A673 (cell line): ENCODE results near the gene ARSI. TPM values are rescaled to one million over a fixed set of nuclear protein-coding genes. Genes with fewer than 3 reads are reported as not detected.

Experiments
- BruUV-seq: library from RNA; stranded (reverse); fragments of 400-500 nt; replicated peaks from 2 replicates; lab custom pipeline; 2021; lab: Mats Ljungman, UMichigan
- CTCF ChIA-PET: fragments of 300-600 bp; sonication (Branson Sonifier 250); formaldehyde crosslinking; loops from one replicate; lab custom pipeline; 2022; ENCODE audit warnings: antibody characterized with exemption; lab: Charles Lee
- POLR2A ChIA-PET: fragments of 300-600 bp; sonication (Branson Sonifier 250); formaldehyde crosslinking; loops from one replicate; lab custom pipeline; 2022; ENCODE audit warnings: antibody characterized with exemption; ENCODE audit not compliant: low non-redundant PET; lab: Charles Lee
- DNase-seq: peaks from one replicate; pipeline ENCODE4 v3.0.0-alpha.2; 2015; ENCODE audit warnings: low spot score
- H3K27ac ChIP-seq: fragments of 200-600 bp; sonication (generic); 2 replicates; pipeline ENCODE4 v1.5.1; 2016; ENCODE audit warnings: mixed run types, low read depth, mild to moderate bottlenecking, mixed read lengths, antibody characterized with exemption, low read length; ENCODE audit not compliant: poor library complexity, severe bottlenecking
- H3K27me3 ChIP-seq: fragments of 200-600 bp; sonication (generic); replicated peaks from 2 replicates; pipeline ENCODE4 v1.6.1; 2017; ENCODE audit warnings: mixed run types, low read depth, mild to moderate bottlenecking, mixed read lengths, antibody characterized with exemption, low read length; ENCODE audit not compliant: insufficient read depth, poor library complexity
- H3K36me3 ChIP-seq: fragments of 200-600 bp; sonication (generic); 2 replicates; pipeline ENCODE4 v1.6.1; 2016; ENCODE audit warnings: mixed run types, mild to moderate bottlenecking, mixed read lengths, antibody characterized with exemption, low read length; ENCODE audit not compliant: insufficient read depth, poor library complexity, severe bottlenecking
- H3K4me1 ChIP-seq: fragments of 200-600 bp; sonication (generic); 2 replicates; pipeline ENCODE4 v1.6.1; 2017; ENCODE audit warnings: mixed run types, mild to moderate bottlenecking, mixed read lengths, antibody characterized with exemption, low read length; ENCODE audit not compliant: insufficient read depth, poor library complexity, severe bottlenecking
- H3K4me3 ChIP-seq: fragments of 200-600 bp; sonication (generic); 2 replicates; pipeline ENCODE4 v1.5.1; 2016; ENCODE audit warnings: low read depth, mixed run types, mild to moderate bottlenecking, mixed read lengths, low read length; ENCODE audit not compliant: poor library complexity, severe bottlenecking
- H3K9me3 ChIP-seq: fragments of 200-600 bp; sonication (generic); 2 replicates; pipeline ENCODE4 v1.6.1; 2016; ENCODE audit warnings: mixed run types, low read depth, mild to moderate bottlenecking, mixed read lengths, antibody characterized with exemption, low read length; ENCODE audit not compliant: poor library complexity, severe bottlenecking
- CTCF ChIP-seq: fragments of 300-800, 200-600 bp; sonication (generic); conservative IDR thresholded peaks from 2 replicates; pipeline ENCODE4 v1.5.1; 2017; ENCODE audit warnings: low read depth, mild to moderate bottlenecking, antibody characterized with exemption, low read length, moderate library complexity, mixed read lengths
- EZH2 ChIP-seq: fragments of 200-600 bp; sonication (generic); IDR thresholded peaks from 2 replicates; pipeline ENCODE4 v1.6.1; 2017; ENCODE audit warnings: borderline replicate concordance, low read depth, mild to moderate bottlenecking, mixed read lengths, antibody characterized with exemption, low read length; ENCODE audit not compliant: poor library complexity, severe bottlenecking
- intact Hi-C: fragments of 100-400 bp; cut with micrococcal nuclease; formaldehyde crosslinking; loops from one replicate; pipeline ENCODE4 v1.10.0; 2022; ENCODE audit not compliant: unreplicated experiment
- total RNA-seq: library from RNA; stranded (reverse); gene quantifications from 2 replicates; pipeline ENCODE4 v1.2.3, GENCODE V29; 2021

The ARSI gene
- total RNA-seq, 1 experiment from 2014 or later, result 0.30 TPM

- H3K36me3 ChIP-seq, result no peaks in the 10 kb centered on the region
- no TSS peak for BruUV-seq
Observed at GRCh38 chr5:150288361-150288760, 14.3 kb downstream of the ARSI start.

GRCh38 chr5:150286820-150287219 is 15.9 kb downstream of the ARSI start:
- peak; percentile 29; the same call in 1 of the 2 replicates for TF ChIP-seq CTCF
- TF ChIP-seq EZH2, result no peak
- ChIA-PET CTCF (no interaction called here), POLR2A (no interaction called here)
- H3K27me3 ChIP-seq, result no peaks in the 10 kb centered on the region
- BruUV-seq, result no TSS peak
- intact Hi-C loops, result no loop called here
- no peaks in the 10 kb centered on the region for H3K36me3 ChIP-seq
- H3K4me3 ChIP-seq, result no peak overlapping the region
- no peak for DNase-seq
- H3K27ac ChIP-seq, result no peak overlapping the region
- H3K9me3 ChIP-seq, result no peaks in the 10 kb centered on the region
- no peaks in the 10 kb centered on the region for H3K4me1 ChIP-seq

More at GRCh38 chr5:150288361-150288760, 14.3 kb downstream of the ARSI start:
- CTCF ChIA-PET, result no interaction called here
- Histone ChIP-seq H3K4me3 (no peak overlapping the region), H3K9me3 (no peaks in the 10 kb centered on the region), H3K27ac (no peak overlapping the region), H3K27me3 (no peaks in the 10 kb centered on the region), H3K4me1 (no peaks in the 10 kb centered on the region)
- intact Hi-C loops, result no loop called here
- TF ChIP-seq CTCF, result no peak
- TF ChIP-seq EZH2, result no peak
- DNase-seq, result no peak
- POLR2A ChIA-PET, result no interaction called here

GRCh38 chr5:150285114-150285513 is 17.6 kb downstream of the ARSI start:
- no peak for TF ChIP-seq CTCF
- no peak for TF ChIP-seq EZH2
- no TSS peak for BruUV-seq
- CTCF ChIA-PET, result no interaction called here

More at GRCh38 chr5:150285114-150285513, 17.6 kb downstream of the ARSI start:
- no peaks in the 10 kb centered on the region for H3K36me3 ChIP-seq
- no peaks in the 10 kb centered on the region for H3K9me3 ChIP-seq
- H3K4me3 ChIP-seq, result no peak overlapping the region
- intact Hi-C loops, result no loop called here
- POLR2A ChIA-PET, result no interaction called here
- H3K27me3 ChIP-seq, result no peaks in the 10 kb centered on the region
- no peak for DNase-seq
- H3K4me1 ChIP-seq, result no peaks in the 10 kb centered on the region
- no peak overlapping the region for H3K27ac ChIP-seq
